Mucosa of descending colon (tissue), 3 donors: ENCODE results near the gene ADRB2. TPM values are rescaled to one million over a fixed set of nuclear protein-coding genes. Genes with fewer than 3 reads are reported as not detected.

ENCODE experiments used
- ATAC-seq: fragments of 200-7000 bp; cut with Tn5 transposase; one replicate; pipeline ENCODE4 v1.9.1; 2020; ENCODE audit warnings: mild to moderate bottlenecking, moderate library complexity
- DNase-seq, 3 donors: peaks; one replicate each; pipeline ENCODE4 v3.0.0-alpha.2; 2020
- H3K36me3 ChIP-seq: fragments of 200-600 bp; one replicate; pipeline ENCODE4 v1.8.0; 2021; ENCODE audit warnings: low read depth, mild to moderate bottlenecking
- H3K4me1 ChIP-seq: fragments of 200-600 bp; one replicate; pipeline ENCODE4 v1.8.0; 2021; ENCODE audit warnings: low read depth, mild to moderate bottlenecking
- H3K4me3 ChIP-seq: fragments of 200-600 bp; one replicate; pipeline ENCODE4 v1.8.0; 2021; ENCODE audit warnings: mild to moderate bottlenecking
- H3K9me3 ChIP-seq: fragments of 200-600 bp; one replicate; pipeline ENCODE4 v1.8.0; 2021; ENCODE audit warnings: mild to moderate bottlenecking
- intact Hi-C, 2 donors: fragments of 100-400 bp; cut with DNase I in 1 of 2; cut with micrococcal nuclease in 1 of 2; formaldehyde crosslinking; loops; one replicate each; pipeline versions ENCODE4 v1.11.0 to v1.11.1; 2022; cut with DNase I, micrococcal nuclease
- total RNA-seq, 3 donors: library from RNA; stranded (reverse); fragmentation: NEBNext Ultra II Directional in 2 of 3; extraction: Animal tissue kit (Norgen Biotek cat#: 25700) in 2 of 3; gene quantifications; one replicate each; pipeline versions ENCODE4 v1.2.1 to v1.2.4, GENCODE V29; 2021 to 2023
- TF ChIP-seq, protein P1 (sequence below): fragments of 200-600 bp; IDR thresholded peaks from one replicate; pipeline ENCODE4 v1.8.0; 2022; ENCODE audit warnings: antibody characterized with exemption, mild to moderate bottlenecking
- donor health status: DM: no; HTN: no; CAD: no; lungs with moderate emphysema.
- donor health status: DM: no; HTN: no; CAD: no.
- donor health status: DM: no; HTN: yes; CAD: no.

ADRB2 gene
- total RNA-seq, 3 donors from 2014 or later: 0.41 to 3.1 (median 1.4) TPM

DNA sequence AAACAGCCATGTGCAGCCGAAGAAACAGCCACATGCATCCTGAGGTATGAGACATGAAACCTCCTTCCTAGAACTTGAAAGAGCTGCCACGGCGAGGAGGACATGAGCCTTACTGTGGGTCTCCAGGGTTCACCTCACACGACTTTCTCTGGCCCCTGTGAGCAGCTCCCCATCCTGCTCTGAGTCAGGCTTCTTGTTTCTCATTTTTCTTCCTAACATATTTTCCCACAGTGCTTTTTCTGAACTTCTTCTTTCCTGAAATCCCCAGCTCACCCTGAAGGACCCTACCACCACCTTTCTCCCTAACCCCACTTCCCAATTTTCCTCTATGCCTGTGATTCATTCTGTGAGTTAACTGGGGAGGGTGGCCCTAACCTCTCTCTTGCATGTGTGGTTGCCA, 33.7 kb upstream of the ADRB2 start:
- Histone ChIP-seq H3K4me1 (no peaks in the 10 kb centered on the region), H3K4me3 (no peak overlapping the region), H3K36me3 (no peaks in the 10 kb centered on the region), H3K9me3 (no peaks in the 10 kb centered on the region)
- DNase-seq: no peak
- intact Hi-C loops: no loop called here
- TF ChIP-seq, protein P1, sequence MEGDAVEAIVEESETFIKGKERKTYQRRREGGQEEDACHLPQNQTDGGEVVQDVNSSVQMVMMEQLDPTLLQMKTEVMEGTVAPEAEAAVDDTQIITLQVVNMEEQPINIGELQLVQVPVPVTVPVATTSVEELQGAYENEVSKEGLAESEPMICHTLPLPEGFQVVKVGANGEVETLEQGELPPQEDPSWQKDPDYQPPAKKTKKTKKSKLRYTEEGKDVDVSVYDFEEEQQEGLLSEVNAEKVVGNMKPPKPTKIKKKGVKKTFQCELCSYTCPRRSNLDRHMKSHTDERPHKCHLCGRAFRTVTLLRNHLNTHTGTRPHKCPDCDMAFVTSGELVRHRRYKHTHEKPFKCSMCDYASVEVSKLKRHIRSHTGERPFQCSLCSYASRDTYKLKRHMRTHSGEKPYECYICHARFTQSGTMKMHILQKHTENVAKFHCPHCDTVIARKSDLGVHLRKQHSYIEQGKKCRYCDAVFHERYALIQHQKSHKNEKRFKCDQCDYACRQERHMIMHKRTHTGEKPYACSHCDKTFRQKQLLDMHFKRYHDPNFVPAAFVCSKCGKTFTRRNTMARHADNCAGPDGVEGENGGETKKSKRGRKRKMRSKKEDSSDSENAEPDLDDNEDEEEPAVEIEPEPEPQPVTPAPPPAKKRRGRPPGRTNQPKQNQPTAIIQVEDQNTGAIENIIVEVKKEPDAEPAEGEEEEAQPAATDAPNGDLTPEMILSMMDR: no peak
- no peak for ATAC-seq

DNA sequence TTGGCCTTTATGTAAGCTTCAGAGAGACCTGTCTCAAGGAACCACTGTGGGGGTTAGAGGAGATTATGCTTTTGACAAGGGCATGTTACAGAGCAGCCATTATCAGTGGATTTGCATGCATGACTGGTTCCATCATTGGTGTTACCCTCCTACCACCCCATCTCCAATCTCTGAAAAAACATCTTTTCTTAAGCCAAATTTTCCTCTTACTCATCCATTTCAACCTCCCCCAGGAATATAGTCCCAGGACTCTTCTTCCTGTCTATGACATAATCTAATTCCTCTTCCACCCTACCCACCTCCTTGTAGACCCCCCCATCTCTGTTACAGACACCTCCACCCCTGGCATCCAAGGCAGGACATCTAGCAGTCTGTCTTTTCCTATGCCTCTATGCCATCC, 33.1 kb upstream of the ADRB2 start:
- TF ChIP-seq, protein P1: no peak
- Histone ChIP-seq H3K36me3 (no peaks in the 10 kb centered on the region), H3K4me1 (no peaks in the 10 kb centered on the region), H3K4me3 (no peak overlapping the region), H3K9me3 (no peaks in the 10 kb centered on the region)
- intact Hi-C loops: no loop called here
- DNase-seq: no peak
- ATAC-seq: no peak

DNA sequence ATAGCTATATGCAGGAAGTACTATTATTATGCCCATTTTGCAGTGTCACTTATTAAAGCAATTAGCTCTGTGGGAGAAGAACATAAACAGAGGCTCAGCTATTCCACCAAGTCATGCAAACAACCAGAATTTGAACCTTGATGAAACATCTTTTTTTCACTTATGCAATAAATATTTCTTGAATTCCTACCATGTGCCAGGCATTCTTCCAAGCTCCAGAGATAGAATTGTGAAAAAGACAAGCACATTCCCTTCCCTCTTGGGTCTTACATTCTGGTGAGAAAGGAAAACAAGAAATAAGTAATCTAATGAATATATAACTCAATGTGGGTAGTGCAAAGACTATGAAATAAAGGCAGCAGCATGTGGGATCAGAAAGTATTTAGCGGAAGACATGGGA, 32.1 kb upstream of the ADRB2 start:
- Histone ChIP-seq H3K9me3 (no peaks in the 10 kb centered on the region), H3K4me3 (no peak overlapping the region), H3K4me1 (no peaks in the 10 kb centered on the region), H3K36me3 (no peaks in the 10 kb centered on the region)
- no peak for ATAC-seq
- DNase-seq: no peak
- TF ChIP-seq, protein P1: no peak
- intact Hi-C loops: no loop called here

DNA sequence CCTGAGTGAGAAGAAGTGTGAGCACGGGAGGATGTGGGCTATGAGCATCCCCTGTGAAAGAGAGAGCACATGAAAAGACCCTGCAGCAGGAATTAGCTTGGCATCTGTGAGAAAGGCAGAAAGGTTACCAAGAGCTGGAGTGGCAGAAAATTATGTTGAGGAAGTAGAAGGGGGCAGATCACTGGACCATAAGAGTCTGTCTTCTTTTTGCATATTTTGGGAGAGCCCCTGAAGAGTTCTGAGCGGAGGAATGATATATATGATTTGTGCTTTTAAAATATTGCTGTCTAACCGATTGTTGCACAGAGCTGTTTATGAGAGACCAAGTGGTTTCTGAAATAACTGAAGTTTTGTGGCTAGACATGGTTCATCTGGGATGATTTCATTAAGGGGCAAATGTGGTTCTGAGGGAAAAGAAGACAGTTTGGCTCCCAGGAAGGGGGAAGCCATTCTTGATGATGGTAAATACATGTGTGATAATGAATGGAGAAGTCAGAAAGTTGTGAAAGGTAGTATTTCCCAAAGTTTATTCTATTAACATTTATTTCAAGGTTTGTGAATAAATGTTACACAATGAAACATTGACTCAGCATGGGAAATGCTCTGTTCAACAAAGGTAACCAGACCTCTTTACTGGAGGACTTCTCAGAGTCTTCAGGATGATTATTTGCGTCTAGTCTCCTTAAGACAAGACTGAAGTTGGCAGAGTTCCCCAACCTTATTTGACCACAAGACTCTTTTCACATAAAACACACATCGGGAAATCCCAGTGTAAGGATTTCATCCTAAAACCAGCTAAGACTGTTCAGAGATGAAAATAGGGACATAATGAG, 31.5 kb upstream of the ADRB2 start:
- TF ChIP-seq, protein P1: no peak
- DNase-seq (no peak), ATAC-seq (no peak)
- H3K4me1 ChIP-seq: no peaks in the 10 kb centered on the region
- intact Hi-C loops: no loop called here
- no peak overlapping the region for H3K4me3 ChIP-seq
- H3K36me3 ChIP-seq: no peaks in the 10 kb centered on the region
- H3K9me3 ChIP-seq: no peaks in the 10 kb centered on the region

DNA sequence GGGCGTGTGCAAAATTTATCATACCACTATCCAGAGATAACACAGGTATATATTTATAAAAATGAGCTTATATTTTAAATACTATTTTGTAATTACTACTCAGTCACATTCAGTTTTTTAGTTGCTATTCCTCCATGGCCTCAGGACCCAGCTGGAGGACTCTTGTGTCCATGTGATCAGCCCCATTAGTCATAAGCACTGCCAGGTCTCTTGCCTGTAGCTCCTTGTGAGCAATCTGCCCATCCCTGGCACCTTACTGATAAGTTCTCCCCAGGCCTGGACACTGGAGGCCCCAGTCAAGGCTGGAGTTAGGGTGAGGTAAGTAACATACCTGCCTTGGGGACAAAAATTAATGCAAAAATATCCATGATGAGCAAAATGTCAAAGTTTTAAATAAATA, 29.5 kb upstream of the ADRB2 start:
- ATAC-seq: no peak
- no peak overlapping the region for H3K4me3 ChIP-seq
- H3K36me3 ChIP-seq: no peaks in the 10 kb centered on the region
- no peaks in the 10 kb centered on the region for H3K4me1 ChIP-seq
- no peak for DNase-seq
- TF ChIP-seq, protein P1: no peak
- no peaks in the 10 kb centered on the region for H3K9me3 ChIP-seq
- intact Hi-C loops: no loop called here
